HG03460 (cell line): ENCODE results near the gene ITIH2.
"Not testable (repeated sequence)": the region's sequence is repeated elsewhere in the genome, so short reads cannot be mapped to it uniquely, and the experiment has no call there.

ENCODE experiments used
- ATAC-seq: cut with Tn5 transposase; IDR thresholded peaks from one replicate; pipeline ENCODE4 v1.9.1; 2021; ENCODE audit not compliant: unreplicated experiment

The ITIH2 gene

GRCh38 chr10:7703140-7703539 is at the start of gene ITIH2:
Gene ITIH2, plus strand, starts transcription at chr10:7703316. Its CDS starts 119 bp downstream, at chr10:7703435.
- ATAC-seq: no peak

GRCh38 chr10:7657079-7657478 is 46.0 kb upstream of the ITIH2 start:
- not testable (repeated sequence) for ATAC-seq

GRCh38 chr10:7657552-7657951 is 45.6 kb upstream of the ITIH2 start:
- no peak for ATAC-seq

- no peak for ATAC-seq
Observed at GRCh38 chr10:7659560-7659959, 43.6 kb upstream of the ITIH2 start.

- ATAC-seq: no peak
Observed at GRCh38 chr10:7662522-7662921, 40.6 kb upstream of the ITIH2 start.

GRCh38 chr10:7664707-7665106 is 38.4 kb upstream of the ITIH2 start:
- ATAC-seq: no peak

- no peak for ATAC-seq
Observed at GRCh38 chr10:7665767-7666166, 37.3 kb upstream of the ITIH2 start.

GRCh38 chr10:7666253-7667023 is 36.7 kb upstream of the ITIH2 start, which contains the start of gene ITIH5:
Gene ITIH5, minus strand, starts transcription at chr10:7666966. Its CDS starts 74 bp downstream, at chr10:7666892.
- no peak for ATAC-seq

GRCh38 chr10:7667262-7668141 is 35.6 kb upstream of the ITIH2 start:
- ATAC-seq: no peak

GRCh38 chr10:7670157-7670556 is 33.0 kb upstream of the ITIH2 start:
- ATAC-seq: no peak

GRCh38 chr10:7672341-7673134 is 30.6 kb upstream of the ITIH2 start:
- ATAC-seq: no peak

GRCh38 chr10:7679256-7679655 is 23.9 kb upstream of the ITIH2 start:
- ATAC-seq: no peak

GRCh38 chr10:7680078-7680477 is 23.0 kb upstream of the ITIH2 start:
- ATAC-seq: not testable (repeated sequence)

GRCh38 chr10:7686351-7687171 is 16.6 kb upstream of the ITIH2 start:
- ATAC-seq: no peak

GRCh38 chr10:7687228-7687907 is 15.7 kb upstream of the ITIH2 start:
- ATAC-seq: peak; percentile 83

- ATAC-seq: no peak
Observed at GRCh38 chr10:7689591-7689990, 13.5 kb upstream of the ITIH2 start.

GRCh38 chr10:7690885-7691597 is 12.1 kb upstream of the ITIH2 start:
- ATAC-seq: not testable (repeated sequence)

GRCh38 chr10:7692368-7692767 is 10.7 kb upstream of the ITIH2 start:
- ATAC-seq: not testable (repeated sequence)

GRCh38 chr10:7693194-7693593 is 9.9 kb upstream of the ITIH2 start:
- not testable (repeated sequence) for ATAC-seq
